HepG2 (cell line): ENCODE measurements around the gene RPS23. TPM values are rescaled to one million over a fixed set of nuclear protein-coding genes. Genes with fewer than 3 reads are reported as not detected.

Experiments
- ATAC-seq: fragments of 200-7000 bp; cut with Tn5 transposase; 3 replicates; pipeline ENCODE4 v1.9.1; 2020; ENCODE audit warnings: mild to moderate bottlenecking, moderate library complexity
- BruUV-seq: library from RNA; stranded (reverse); fragments of 400-500 nt; replicated peaks from 2 replicates; lab custom pipeline; 2021; lab: Mats Ljungman, UMichigan
- CTCF ChIA-PET: fragments of 300-600 bp; formaldehyde crosslinking; extraction: SDS; loops from one replicate; lab custom pipeline; 2021; ENCODE audit warnings: low total read pairs, inconsistent platforms, low intra/inter-chr PET ratio; lab: Yijun Ruan, JAX
- POLR2A ChIA-PET: fragments of 350-600 bp; sonication (Branson Sonifier 250); formaldehyde crosslinking; loops from one replicate; lab custom pipeline; 2020; ENCODE audit warnings: antibody characterized with exemption, inconsistent platforms; lab: Yijun Ruan, JAX
- DNase-seq: peaks from one replicate; pipeline ENCODE4 v3.0.0-alpha.2; 2015; ENCODE audit warnings: low spot score
- FAIRE-seq: peaks from 3 replicates; lab custom pipeline; 2011; peaks lifted over from hg19 to GRCh38; lab: Jason Lieb, UNC
- H2AFZ ChIP-seq: one replicate; pipeline ENCODE4 v1.6.1; 2011; ENCODE audit warnings: low read length, inconsistent platforms
- H3K27ac ChIP-seq: fragments of 300-600 bp; 3 replicates; pipeline ENCODE4 v1.8.0; 2011; ENCODE audit warnings: mixed run types, mild to moderate bottlenecking, mixed read lengths, low read length, inconsistent platforms; ENCODE audit not compliant: insufficient read depth; ENCODE audit errors: extremely low read length
- H3K27me3 ChIP-seq, 2 experiments: fragments of 200-600 bp in 1 of 2; 2 replicates in 1 of 2; 3 replicates in 1 of 2; pipeline versions ENCODE4 v1.6.0 to v1.8.0; 2011; ENCODE audit warnings: low read length in 2 of 2, mild to moderate bottlenecking in 2 of 2, moderate library complexity in 2 of 2, inconsistent platforms in 1 of 2; ENCODE audit not compliant: insufficient read depth in 2 of 2, control insufficient read depth in 1 of 2
- H3K36me3 ChIP-seq, 2 experiments: fragments of 200-600 bp in 1 of 2; replicated peaks in 1 of 2; 2 replicates in 1 of 2; 3 replicates in 1 of 2; pipeline versions ENCODE4 v1.5.1 to v1.8.0; 2011; ENCODE audit warnings: low read length in 2 of 2, inconsistent platforms in 1 of 2; ENCODE audit not compliant: insufficient read depth in 2 of 2, control insufficient read depth in 1 of 2
- H3K4me1 ChIP-seq: 2 replicates; pipeline ENCODE4 v1.5.1; 2012; ENCODE audit warnings: low read length, inconsistent platforms; ENCODE audit not compliant: insufficient read depth
- H3K4me2 ChIP-seq: 2 replicates; pipeline ENCODE4 v1.6.0; 2011; ENCODE audit warnings: low read depth, low read length, inconsistent platforms
- H3K4me3 ChIP-seq, 3 experiments: fragments of 200-600 bp in 1 of 3; sonication (generic), shearing (Covaris generic) in 1 of 3; replicated peaks in 1 of 3; 2 replicates each; pipeline ENCODE4 v1.5.1; 2011 to 2016; ENCODE audit warnings: low read length in 3 of 3, inconsistent platforms in 2 of 3, low read depth in 2 of 3, mild to moderate bottlenecking in 2 of 3, control low read depth in 1 of 3, mixed read lengths in 1 of 3; ENCODE audit not compliant: insufficient read depth in 1 of 3
- H3K79me2 ChIP-seq: one replicate; pipeline ENCODE4 v1.6.1; 2011; ENCODE audit warnings: low read length, inconsistent platforms; ENCODE audit not compliant: insufficient read depth
- H3K9ac ChIP-seq: 2 replicates; pipeline ENCODE4 v1.6.0; 2011; ENCODE audit warnings: mild to moderate bottlenecking, low read depth, low read length, inconsistent platforms; ENCODE audit not compliant: insufficient read depth
- H3K9me3 ChIP-seq: 2 replicates; pipeline ENCODE4 v1.5.1; 2012; ENCODE audit warnings: mild to moderate bottlenecking, low read length
- H4K20me1 ChIP-seq: 2 replicates; pipeline ENCODE4 v1.6.0; 2011; ENCODE audit warnings: inconsistent platforms, mild to moderate bottlenecking, low read length, moderate library complexity; ENCODE audit not compliant: insufficient read depth
- ZNF501 ChIP-seq: sonication (generic); formaldehyde crosslinking; IDR thresholded peaks from 2 replicates; pipeline ENCODE4 v1.5.1; 2020; ENCODE audit warnings: mild to moderate bottlenecking, moderate library complexity, missing genetic modification reagents
- WGBS: methylation state at CpG from one replicate; pipeline ENCODE4 v1.1.6; 2017; ENCODE audit warnings: low lambda C conversion rate; 5-methylcytosine and 5-hydroxymethylcytosine counted together
- in situ Hi-C: cut with HindIII; loops from 2 replicates; pipeline ENCODE4 v1.10.0; 2017; ENCODE audit warnings: low pct_unique_long_range_greater_than_20kb; ENCODE audit not compliant: extremely low pct_ligation_motif_present
- intact Hi-C: fragments of 100-400 bp; cut with micrococcal nuclease; formaldehyde crosslinking; loops from one replicate; pipeline ENCODE4 v1.10.0; 2022; ENCODE audit not compliant: unreplicated experiment
- polyA plus RNA-seq, 8 experiments: library from polyadenylated mRNA; depleted of rRNA in 3 of 8; stranded (reverse) in 7 of 8; unstranded in 1 of 8; fragments of >200 nt; fragmentation: Illumina TruSeq in 4 of 8; extraction: Trizol in 4 of 8; gene quantifications; 2 replicates each; pipeline versions ENCODE4 v1.2.1 to v1.2.3, GENCODE V29; 2011 to 2016; ENCODE audit warnings: low read depth in 4 of 8, missing spikeins in 1 of 8, mixed read lengths in 1 of 8; ENCODE audit not compliant: insufficient read depth in 1 of 8
- total RNA-seq, 5 experiments: library from RNA; depleted of rRNA; stranded (reverse); fragments of >200 nt; fragmentation: Illumina TruSeq; extraction: Trizol; gene quantifications; 2 replicates each; pipeline ENCODE4 v1.2.3, GENCODE V29; 2016; ENCODE audit warnings: low read depth in 1 of 5
- TF ChIP-seq, protein P1 (sequence below): IDR thresholded peaks from 2 replicates; pipeline ENCODE4 v1.4.0; 2020; ENCODE audit warnings: mild to moderate bottlenecking, missing genetic modification reagents
- TF ChIP-seq, protein P2 (sequence below): sonication (generic); formaldehyde crosslinking; IDR thresholded peaks from 2 replicates; pipeline ENCODE4 v1.5.0; 2020; ENCODE audit warnings: mild to moderate bottlenecking, missing genetic modification reagents, borderline replicate concordance
- TF ChIP-seq, protein P3 (sequence below): sonication (generic); formaldehyde crosslinking; IDR thresholded peaks from 2 replicates; pipeline ENCODE4 v1.4.0; 2020; ENCODE audit warnings: missing genetic modification reagents, borderline replicate concordance

Gene RPS23
- total and polyA plus RNA-seq, 2 of the 13 experiments (the other 11 are each of a cell fraction or from before 2014, with no cell fraction given), result 3,088 to 3,235 TPM

- Histone ChIP-seq H4K20me1 (no peaks in the 10 kb centered on the region), H3K9ac (no peak overlapping the region), H3K79me2 (no peaks in the 10 kb centered on the region), H3K4me2 (no peak overlapping the region), H3K36me3 (no peaks in the 10 kb centered on the region), H3K4me3 (no peak overlapping the region), H3K4me1 (peaks cover 10% of the 10 kb centered on the region), H3K27ac (no peak overlapping the region), H3K27me3 (no peaks in the 10 kb centered on the region), H2AFZ (no peak overlapping the region), H3K9me3 (no peaks in the 10 kb centered on the region)
- POLR2A ChIA-PET, result no interaction called here
- in situ Hi-C loops (no loop called here), intact Hi-C loops (no loop called here)
- ATAC-seq (no peak), DNase-seq (no peak), FAIRE-seq (no peak)
- CTCF ChIA-PET, result no interaction called here
- no TSS peak for BruUV-seq
- 86% methylated on average over 2 of the region's 2 CpGs for WGBS
- TF ChIP-seq, protein P1, sequence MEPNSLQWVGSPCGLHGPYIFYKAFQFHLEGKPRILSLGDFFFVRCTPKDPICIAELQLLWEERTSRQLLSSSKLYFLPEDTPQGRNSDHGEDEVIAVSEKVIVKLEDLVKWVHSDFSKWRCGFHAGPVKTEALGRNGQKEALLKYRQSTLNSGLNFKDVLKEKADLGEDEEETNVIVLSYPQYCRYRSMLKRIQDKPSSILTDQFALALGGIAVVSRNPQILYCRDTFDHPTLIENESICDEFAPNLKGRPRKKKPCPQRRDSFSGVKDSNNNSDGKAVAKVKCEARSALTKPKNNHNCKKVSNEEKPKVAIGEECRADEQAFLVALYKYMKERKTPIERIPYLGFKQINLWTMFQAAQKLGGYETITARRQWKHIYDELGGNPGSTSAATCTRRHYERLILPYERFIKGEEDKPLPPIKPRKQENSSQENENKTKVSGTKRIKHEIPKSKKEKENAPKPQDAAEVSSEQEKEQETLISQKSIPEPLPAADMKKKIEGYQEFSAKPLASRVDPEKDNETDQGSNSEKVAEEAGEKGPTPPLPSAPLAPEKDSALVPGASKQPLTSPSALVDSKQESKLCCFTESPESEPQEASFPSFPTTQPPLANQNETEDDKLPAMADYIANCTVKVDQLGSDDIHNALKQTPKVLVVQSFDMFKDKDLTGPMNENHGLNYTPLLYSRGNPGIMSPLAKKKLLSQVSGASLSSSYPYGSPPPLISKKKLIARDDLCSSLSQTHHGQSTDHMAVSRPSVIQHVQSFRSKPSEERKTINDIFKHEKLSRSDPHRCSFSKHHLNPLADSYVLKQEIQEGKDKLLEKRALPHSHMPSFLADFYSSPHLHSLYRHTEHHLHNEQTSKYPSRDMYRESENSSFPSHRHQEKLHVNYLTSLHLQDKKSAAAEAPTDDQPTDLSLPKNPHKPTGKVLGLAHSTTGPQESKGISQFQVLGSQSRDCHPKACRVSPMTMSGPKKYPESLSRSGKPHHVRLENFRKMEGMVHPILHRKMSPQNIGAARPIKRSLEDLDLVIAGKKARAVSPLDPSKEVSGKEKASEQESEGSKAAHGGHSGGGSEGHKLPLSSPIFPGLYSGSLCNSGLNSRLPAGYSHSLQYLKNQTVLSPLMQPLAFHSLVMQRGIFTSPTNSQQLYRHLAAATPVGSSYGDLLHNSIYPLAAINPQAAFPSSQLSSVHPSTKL, result no peak
- TF ChIP-seq, protein P2, sequence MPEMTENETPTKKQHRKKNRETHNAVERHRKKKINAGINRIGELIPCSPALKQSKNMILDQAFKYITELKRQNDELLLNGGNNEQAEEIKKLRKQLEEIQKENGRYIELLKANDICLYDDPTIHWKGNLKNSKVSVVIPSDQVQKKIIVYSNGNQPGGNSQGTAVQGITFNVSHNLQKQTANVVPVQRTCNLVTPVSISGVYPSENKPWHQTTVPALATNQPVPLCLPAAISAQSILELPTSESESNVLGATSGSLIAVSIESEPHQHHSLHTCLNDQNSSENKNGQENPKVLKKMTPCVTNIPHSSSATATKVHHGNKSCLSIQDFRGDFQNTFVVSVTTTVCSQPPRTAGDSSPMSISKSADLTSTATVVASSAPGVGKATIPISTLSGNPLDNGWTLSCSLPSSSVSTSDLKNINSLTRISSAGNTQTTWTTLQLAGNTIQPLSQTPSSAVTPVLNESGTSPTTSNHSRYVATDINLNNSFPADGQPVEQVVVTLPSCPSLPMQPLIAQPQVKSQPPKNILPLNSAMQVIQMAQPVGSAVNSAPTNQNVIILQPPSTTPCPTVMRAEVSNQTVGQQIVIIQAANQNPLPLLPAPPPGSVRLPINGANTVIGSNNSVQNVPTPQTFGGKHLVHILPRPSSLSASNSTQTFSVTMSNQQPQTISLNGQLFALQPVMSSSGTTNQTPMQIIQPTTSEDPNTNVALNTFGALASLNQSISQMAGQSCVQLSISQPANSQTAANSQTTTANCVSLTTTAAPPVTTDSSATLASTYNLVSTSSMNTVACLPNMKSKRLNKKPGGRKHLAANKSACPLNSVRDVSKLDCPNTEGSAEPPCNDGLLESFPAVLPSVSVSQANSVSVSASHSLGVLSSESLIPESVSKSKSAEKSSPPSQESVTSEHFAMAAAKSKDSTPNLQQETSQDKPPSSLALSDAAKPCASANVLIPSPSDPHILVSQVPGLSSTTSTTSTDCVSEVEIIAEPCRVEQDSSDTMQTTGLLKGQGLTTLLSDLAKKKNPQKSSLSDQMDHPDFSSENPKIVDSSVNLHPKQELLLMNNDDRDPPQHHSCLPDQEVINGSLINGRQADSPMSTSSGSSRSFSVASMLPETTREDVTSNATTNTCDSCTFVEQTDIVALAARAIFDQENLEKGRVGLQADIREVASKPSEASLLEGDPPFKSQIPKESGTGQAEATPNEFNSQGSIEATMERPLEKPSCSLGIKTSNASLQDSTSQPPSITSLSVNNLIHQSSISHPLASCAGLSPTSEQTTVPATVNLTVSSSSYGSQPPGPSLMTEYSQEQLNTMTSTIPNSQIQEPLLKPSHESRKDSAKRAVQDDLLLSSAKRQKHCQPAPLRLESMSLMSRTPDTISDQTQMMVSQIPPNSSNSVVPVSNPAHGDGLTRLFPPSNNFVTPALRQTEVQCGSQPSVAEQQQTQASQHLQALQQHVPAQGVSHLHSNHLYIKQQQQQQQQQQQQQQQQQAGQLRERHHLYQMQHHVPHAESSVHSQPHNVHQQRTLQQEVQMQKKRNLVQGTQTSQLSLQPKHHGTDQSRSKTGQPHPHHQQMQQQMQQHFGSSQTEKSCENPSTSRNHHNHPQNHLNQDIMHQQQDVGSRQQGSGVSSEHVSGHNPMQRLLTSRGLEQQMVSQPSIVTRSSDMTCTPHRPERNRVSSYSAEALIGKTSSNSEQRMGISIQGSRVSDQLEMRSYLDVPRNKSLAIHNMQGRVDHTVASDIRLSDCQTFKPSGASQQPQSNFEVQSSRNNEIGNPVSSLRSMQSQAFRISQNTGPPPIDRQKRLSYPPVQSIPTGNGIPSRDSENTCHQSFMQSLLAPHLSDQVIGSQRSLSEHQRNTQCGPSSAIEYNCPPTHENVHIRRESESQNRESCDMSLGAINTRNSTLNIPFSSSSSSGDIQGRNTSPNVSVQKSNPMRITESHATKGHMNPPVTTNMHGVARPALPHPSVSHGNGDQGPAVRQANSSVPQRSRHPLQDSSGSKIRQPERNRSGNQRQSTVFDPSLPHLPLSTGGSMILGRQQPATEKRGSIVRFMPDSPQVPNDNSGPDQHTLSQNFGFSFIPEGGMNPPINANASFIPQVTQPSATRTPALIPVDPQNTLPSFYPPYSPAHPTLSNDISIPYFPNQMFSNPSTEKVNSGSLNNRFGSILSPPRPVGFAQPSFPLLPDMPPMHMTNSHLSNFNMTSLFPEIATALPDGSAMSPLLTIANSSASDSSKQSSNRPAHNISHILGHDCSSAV (CRISPR knock-in tag), result no peak
- TF ChIP-seq, protein P3, sequence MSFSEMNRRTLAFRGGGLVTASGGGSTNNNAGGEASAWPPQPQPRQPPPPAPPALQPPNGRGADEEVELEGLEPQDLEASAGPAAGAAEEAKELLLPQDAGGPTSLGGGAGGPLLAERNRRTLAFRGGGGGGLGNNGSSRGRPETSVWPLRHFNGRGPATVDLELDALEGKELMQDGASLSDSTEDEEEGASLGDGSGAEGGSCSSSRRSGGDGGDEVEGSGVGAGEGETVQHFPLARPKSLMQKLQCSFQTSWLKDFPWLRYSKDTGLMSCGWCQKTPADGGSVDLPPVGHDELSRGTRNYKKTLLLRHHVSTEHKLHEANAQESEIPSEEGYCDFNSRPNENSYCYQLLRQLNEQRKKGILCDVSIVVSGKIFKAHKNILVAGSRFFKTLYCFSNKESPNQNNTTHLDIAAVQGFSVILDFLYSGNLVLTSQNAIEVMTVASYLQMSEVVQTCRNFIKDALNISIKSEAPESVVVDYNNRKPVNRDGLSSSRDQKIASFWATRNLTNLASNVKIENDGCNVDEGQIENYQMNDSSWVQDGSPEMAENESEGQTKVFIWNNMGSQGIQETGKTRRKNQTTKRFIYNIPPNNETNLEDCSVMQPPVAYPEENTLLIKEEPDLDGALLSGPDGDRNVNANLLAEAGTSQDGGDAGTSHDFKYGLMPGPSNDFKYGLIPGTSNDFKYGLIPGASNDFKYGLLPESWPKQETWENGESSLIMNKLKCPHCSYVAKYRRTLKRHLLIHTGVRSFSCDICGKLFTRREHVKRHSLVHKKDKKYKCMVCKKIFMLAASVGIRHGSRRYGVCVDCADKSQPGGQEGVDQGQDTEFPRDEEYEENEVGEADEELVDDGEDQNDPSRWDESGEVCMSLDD (CRISPR knock-in tag), result no peak
- no peak for TF ChIP-seq ZNF501 (CRISPR knock-in tag)
Observed at GRCh38 chr5:82295959-82296531, 17.9 kb upstream of the RPS23 start.
